Fibroblast of skin of right quadriceps (primary cell): ENCODE data around the gene ANK3.

Experiments
- DNase-seq: peaks from one replicate; pipeline ENCODE4 v3.0.0-alpha.2; 2013

ANK3 gene

GRCh38 chr10:60389413-60390025 lies at the start of gene ANK3:
ANK3 (minus strand) TSS chr10:60389875; CDS start chr10:60389538, 337 bp downstream.
- no peak for DNase-seq

- peak; percentile 66 for DNase-seq
Observed at GRCh38 chr10:60434418-60435046, 44.9 kb upstream of the ANK3 start.

DNA sequence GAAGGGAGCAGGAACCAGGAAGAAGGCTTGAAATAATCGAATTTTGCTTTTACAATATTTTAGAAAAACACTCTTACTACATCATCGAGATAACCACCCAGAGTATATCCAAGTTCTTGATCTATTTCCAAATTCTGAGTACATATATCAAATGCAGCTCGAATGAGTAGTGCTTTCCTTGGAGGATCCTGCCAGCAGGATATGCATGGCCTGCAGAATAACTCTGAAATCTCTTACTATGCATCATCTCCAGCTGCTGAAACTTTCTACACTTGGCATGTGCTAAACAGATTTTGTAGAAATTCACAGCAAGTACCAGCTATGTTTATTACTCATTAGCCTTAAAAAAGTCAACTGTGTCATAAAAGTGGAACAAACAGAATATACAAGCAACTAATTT lies 44.0 kb upstream of the ANK3 start:
- DNase-seq: peak; percentile 87

DNA sequence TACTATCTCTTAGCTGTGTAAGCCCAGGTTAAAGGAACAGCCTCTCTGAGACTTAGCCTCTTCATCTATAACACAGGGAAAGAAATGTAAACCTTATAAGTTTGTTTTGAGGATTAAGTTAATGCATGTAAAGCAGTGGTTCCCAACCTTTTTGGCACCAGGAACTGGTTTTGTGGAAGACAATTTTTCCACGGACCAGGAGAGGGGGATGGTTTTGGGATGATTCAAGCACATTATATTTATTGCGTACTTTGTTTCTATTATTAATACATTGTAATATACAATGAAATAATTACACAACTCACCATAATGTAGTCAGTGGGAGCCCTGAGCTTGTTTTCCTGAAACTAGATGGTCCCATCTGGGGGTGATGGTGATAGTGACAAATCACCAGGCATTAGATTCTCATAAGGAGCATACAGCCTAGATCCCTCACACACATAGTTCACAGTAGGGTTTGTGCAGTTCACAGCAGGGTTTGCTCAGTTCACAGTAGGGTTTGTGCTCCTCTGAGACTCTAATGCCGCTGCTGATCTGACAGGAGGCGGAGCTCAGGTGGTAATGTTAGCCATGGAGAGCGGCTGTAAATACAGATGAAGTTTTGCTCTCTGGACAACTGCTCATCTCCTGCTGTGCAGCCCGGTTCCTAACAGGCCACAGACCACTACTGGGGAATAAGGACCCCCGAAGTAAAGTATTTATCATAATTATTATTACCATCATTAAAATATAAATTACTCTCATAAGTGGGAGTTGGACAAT lies 41.3 kb upstream of the ANK3 start:
- peak; percentile 35 for DNase-seq

DNA sequence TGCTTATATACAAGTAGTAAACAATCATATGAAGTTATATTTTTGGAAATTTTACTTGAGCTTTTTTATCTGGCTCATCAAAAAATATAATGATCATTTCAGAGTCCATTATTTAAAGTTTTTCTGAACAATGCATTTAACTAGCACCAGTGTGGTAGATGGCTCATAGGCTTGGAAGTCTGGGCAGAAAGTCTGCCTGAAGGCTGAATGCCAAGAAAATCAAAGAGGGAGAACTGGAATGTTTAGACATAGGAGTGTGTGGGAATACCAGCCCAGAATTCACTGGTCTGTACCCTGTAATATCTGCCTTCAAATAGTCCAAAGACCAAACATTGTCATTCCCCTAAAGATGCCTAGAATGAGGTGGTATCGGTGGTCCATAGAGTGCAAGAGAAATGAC lies 40.3 kb upstream of the ANK3 start:
- DNase-seq: peak; percentile 86

GRCh38 chr10:60429084-60429849 lies 39.6 kb upstream of the ANK3 start:
- no peak for DNase-seq

GRCh38 chr10:60428387-60428737 lies 38.7 kb upstream of the ANK3 start:
- no peak for DNase-seq

GRCh38 chr10:60427709-60428386 lies 38.2 kb upstream of the ANK3 start:
- DNase-seq: no peak

- no peak for DNase-seq
Observed at GRCh38 chr10:60427148-60427547, 37.5 kb upstream of the ANK3 start.

- peak; percentile 90 for DNase-seq
Observed at GRCh38 chr10:60426425-60426824, 36.8 kb upstream of the ANK3 start.

- DNase-seq: peak; percentile 64
Observed at GRCh38 chr10:60425392-60426110, 35.9 kb upstream of the ANK3 start.

GRCh38 chr10:60424971-60425370 lies 35.3 kb upstream of the ANK3 start:
- no peak for DNase-seq

DNA sequence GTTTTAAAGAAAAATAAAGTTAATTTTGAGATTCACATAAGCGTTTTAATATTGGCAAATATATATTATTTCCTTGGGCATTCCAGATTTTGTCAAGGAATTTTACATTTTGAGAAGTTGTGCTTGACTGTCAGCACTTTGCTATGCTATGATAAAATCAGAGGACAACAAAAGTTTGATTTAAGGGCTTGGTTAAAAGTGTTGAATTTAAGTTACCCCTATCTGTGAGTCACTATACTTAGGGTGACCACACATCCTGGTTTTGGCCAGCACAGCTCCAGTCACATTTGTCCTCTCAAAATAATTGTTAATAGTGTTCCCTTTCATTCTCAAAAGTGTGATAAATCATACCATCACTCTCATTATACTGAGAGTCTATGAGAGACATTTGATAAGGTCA lies 34.2 kb upstream of the ANK3 start:
- DNase-seq: peak; percentile 60

DNA sequence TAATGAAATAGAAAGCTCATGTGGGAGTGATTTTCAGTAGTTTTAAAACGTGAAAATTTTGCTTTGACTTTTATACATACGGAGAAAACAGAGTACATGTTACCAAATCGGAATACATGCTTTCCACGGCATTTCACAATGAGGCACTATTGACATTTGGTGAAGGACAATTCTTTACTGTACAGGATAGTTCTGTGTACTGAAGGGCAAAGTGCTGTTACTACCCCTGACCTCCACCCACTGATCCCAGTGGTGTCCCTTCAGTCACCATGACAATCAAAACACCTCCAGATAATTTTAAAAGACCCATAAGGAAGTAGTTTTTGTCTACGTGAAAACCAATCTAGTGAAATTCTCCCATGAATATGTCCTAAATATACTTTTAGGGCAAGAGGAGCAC lies 33.1 kb upstream of the ANK3 start:
- DNase-seq: no peak

DNA sequence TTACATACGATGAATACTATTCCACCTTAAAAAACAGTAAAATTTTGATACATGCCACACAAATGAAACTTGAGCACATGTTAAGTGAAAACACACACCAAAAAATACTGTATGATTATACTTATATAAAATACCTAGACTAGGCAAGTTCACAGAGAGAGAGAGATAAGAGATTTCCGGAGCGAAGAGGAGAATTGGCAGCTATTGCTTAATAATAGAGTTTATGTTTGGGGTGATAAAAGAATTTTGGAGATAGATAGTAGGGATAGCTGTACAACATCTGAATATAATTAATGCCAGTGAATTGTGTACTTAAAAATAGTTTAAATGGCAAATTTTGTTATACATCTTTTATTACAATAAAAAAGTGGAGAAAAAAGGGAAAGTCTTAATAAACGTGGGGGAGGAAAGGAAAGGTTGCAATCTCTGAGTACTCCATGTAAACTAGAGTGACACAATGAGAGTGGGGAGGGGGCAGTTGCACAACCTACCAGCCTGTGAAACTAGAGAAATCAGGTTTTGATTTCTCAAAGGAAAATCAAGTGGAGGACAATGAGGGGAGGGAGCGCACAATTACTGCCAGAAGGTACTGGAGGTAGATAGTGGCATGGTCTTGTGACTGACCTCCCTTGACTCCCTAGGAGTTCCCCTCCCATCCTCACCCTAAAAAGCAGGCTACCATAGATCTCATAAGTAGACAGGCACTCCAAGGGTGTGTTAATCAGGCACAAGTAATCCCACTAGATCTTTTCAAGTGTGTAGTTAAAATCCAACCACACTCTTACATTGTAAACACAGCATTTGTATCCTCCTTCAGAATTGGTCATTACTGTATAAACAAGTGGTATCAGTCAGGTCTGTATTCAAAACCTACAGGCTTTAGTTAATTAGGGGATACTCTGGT lies 31.6 kb upstream of the ANK3 start:
- DNase-seq: no peak

DNA sequence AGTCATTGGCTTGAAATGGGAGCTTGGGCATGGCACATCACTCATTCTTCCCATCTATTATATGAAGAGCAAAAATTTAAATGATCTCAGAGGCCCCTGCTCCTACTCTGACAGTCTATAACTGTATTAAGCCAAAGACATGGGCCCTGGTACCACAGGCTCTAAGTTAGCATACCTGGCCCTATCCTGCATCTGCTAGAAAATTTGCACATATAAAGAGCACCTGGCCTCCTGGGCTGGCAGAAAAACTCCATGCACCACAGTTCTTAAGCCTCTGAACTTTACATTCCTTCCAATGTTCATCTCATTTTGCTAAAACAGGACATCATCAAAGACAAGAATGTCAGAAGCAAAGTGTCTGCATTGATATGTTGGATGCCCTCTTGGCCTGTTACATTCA lies 29.6 kb upstream of the ANK3 start:
- DNase-seq: no peak

DNA sequence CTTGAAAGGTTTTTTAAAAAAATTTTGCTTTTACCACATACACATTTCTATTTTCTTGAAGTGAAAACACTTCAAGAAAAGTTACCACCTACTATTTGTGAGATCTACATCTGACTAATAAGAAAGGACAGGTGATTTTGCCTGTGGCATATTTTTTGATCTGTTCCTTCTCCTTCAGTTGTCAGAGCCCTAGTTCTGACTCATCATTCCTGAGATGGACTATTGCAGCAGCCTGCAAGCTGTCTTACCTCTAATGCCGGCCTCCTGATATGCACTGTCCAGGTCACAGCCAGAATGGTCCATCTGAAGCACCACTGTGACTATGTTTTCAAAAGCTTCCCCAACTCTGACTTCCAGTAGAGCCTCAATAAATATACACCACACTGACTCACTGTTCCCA lies 28.2 kb upstream of the ANK3 start:
- DNase-seq: no peak

- peak; percentile 56 for DNase-seq
Observed at GRCh38 chr10:60417024-60417423, 27.3 kb upstream of the ANK3 start.

DNA sequence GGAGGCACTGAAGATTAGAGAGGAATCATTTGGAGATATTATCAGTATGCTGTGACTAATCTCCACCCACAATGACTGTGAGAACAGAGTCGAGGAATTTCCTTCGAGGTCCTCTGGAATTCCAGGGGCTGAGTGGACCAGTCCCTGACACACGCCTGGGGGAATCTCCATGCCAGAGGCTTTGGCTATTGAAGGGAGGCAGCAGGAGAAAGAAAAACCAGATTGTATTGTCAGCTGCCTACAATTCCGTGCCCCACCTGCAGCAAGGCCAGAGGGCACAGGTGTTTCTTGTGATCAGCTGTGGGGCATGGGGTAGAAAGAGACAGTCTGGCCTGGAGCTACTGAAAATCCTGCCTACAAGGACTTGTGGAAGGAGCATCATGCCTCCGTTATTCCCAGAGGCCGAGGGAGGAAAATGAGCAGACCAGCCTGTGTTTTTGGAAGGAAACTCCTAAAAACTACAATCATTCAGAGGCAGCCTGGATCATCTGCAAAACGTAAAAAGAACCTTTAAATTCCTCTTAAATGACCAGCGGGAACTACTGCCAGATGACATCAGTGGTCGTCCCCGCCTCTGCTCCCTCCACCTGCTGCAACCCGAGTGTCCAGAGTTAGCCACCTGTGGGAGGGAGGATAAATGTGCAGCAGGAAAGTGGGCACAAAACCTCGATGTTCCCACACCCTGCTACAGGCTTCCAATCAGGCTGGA lies 25.4 kb upstream of the ANK3 start:
- DNase-seq: peak; percentile 92

DNA sequence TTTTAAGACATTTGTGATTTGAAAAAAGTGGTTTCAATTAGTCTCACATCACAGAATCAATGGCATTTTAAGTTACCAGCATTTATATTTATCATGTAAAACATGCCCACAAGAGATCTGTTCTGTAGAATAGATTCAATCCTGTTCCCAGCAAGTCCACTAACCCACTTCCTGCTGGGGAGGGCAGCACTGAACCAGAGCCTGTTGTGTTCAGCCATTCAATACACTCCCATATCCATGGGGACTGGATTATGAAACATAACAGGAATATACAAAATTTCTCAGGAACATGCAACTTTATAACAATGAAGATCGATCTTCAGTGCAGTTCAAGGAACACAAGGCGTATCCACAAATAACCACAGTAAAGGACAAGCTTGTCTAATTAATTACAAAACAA lies 24.4 kb upstream of the ANK3 start:
- DNase-seq: no peak
